ENCODE results near the gene TAF4.

GRCh38 chr20:62088258-62089127 is 22.8 kb upstream of the TAF4 start:
- TF ChIP-seq CTCF (CRISPR knock-in tag; IDR thresholded peaks at IDR 0.05): no peak
- no peak for TF ChIP-seq EED (CRISPR knock-in tag; IDR thresholded peaks at IDR 0.05)
- no peak for TF ChIP-seq TAF1 (CRISPR knock-in tag; IDR thresholded peaks at IDR 0.05)
- TF ChIP-seq ZNF468 (CRISPR knock-in tag; IDR thresholded peaks at IDR 0.05): no peak
- TF ChIP-seq ZNF672 (CRISPR knock-in tag; IDR thresholded peaks at IDR 0.05): no peak
- no peak for TF ChIP-seq REST (IDR thresholded peaks at IDR 0.05; ENCODE audit: borderline replicate concordance in 1 of 2, low read depth in 1 of 2, low read length in 2 of 2)
- no peak for TF ChIP-seq ZNF121 (CRISPR knock-in tag; IDR thresholded peaks at IDR 0.05)
- no peak for TF ChIP-seq RBFOX2 (IDR thresholded peaks at IDR 0.05; ENCODE audit: low read depth, low read length)
- no peak for TF ChIP-seq ARHGAP35 (CRISPR knock-in tag; IDR thresholded peaks at IDR 0.05; ENCODE audit: borderline replicate concordance)
- no peak for TF ChIP-seq POLR2A (IDR thresholded peaks at IDR 0.05; ENCODE audit: insufficient read depth in 1 of 2, low read depth in 2 of 2, low read length in 2 of 2)
- TF ChIP-seq TBP (CRISPR knock-in tag; IDR thresholded peaks at IDR 0.05): no peak

All from HepG2 (cell line).